ENCODE data around the gene GPRASP2.

GPRASP2 gene

GRCh38 chrX:102696306-102696705 lies 15.9 kb upstream of the GPRASP2 start:
- TF ChIP-seq EZH2phosphoT487 (conservative IDR thresholded peaks at IDR 0.05; ENCODE audit: low read length) = no peak
- TF ChIP-seq, protein P1, sequence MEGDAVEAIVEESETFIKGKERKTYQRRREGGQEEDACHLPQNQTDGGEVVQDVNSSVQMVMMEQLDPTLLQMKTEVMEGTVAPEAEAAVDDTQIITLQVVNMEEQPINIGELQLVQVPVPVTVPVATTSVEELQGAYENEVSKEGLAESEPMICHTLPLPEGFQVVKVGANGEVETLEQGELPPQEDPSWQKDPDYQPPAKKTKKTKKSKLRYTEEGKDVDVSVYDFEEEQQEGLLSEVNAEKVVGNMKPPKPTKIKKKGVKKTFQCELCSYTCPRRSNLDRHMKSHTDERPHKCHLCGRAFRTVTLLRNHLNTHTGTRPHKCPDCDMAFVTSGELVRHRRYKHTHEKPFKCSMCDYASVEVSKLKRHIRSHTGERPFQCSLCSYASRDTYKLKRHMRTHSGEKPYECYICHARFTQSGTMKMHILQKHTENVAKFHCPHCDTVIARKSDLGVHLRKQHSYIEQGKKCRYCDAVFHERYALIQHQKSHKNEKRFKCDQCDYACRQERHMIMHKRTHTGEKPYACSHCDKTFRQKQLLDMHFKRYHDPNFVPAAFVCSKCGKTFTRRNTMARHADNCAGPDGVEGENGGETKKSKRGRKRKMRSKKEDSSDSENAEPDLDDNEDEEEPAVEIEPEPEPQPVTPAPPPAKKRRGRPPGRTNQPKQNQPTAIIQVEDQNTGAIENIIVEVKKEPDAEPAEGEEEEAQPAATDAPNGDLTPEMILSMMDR (IDR thresholded peaks at IDR 0.05; ENCODE audit: insufficient read depth, low read length, poor library complexity, severe bottlenecking) = no peak
- Histone ChIP-seq H3K9ac (ENCODE audit: low read length) (no peak overlapping the region), H2AFZ (ENCODE audit: low read depth, low read length, severe bottlenecking) (no peak overlapping the region), H3K27me3 (ENCODE audit: low read length) (no peaks in the 10 kb centered on the region), H3K9me3 (ENCODE audit: insufficient read depth, low read length) (no peaks in the 10 kb centered on the region), H3K4me3 (ENCODE audit: insufficient read depth, low read length, poor library complexity, severe bottlenecking) (no peak overlapping the region), H3F3A (ENCODE audit: insufficient read depth) (no peaks in the 10 kb centered on the region), H3K4me2 (ENCODE audit: low read depth, low read length, poor library complexity, severe bottlenecking) (no peak overlapping the region), H4K20me1 (ENCODE audit: low read depth, low read length) (no peaks in the 10 kb centered on the region), H3K79me2 (ENCODE audit: insufficient read depth, low read length) (no peaks in the 10 kb centered on the region), H3K27ac (ENCODE audit: low read depth, low read length) (no peak overlapping the region), H3K9me2 (replicated peaks; ENCODE audit: insufficient read depth, low read length) (no peaks in the 10 kb centered on the region), H3K36me3 (ENCODE audit: low read length) (no peaks in the 10 kb centered on the region)

DNA sequence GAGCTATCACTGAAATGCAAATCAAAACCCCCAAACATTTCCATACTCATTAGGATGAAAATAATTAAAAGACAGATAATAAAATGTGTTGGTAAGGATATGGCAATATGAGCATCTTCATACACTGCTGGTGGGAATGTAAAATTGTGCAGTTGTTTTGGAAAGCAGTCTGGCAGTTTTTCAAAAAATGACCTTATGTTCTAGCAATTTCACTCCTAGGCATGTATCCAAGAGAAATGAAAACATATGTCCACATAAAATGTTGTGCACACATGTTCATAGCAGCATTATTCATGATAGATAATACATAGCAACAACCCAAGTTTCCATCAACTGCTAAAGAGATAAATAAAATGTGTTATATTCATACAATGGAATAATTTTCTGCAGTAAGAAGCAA lies 14.8 kb upstream of the GPRASP2 start:
- no peaks in the 10 kb centered on the region for H3K9me2 ChIP-seq (replicated peaks; ENCODE audit: insufficient read depth, low read length)
- no peaks in the 10 kb centered on the region for H3K27me3 ChIP-seq (ENCODE audit: low read length)
- no peaks in the 10 kb centered on the region for H3K79me2 ChIP-seq (ENCODE audit: insufficient read depth, low read length)
- no peak overlapping the region for H3K4me2 ChIP-seq (ENCODE audit: low read depth, low read length, poor library complexity, severe bottlenecking)
- H3K36me3 ChIP-seq (ENCODE audit: low read length) = no peaks in the 10 kb centered on the region
- no peak overlapping the region for H3K27ac ChIP-seq (ENCODE audit: low read depth, low read length)
- no peaks in the 10 kb centered on the region for H4K20me1 ChIP-seq (ENCODE audit: low read depth, low read length)
- no peaks in the 10 kb centered on the region for H3F3A ChIP-seq (ENCODE audit: insufficient read depth)
- H2AFZ ChIP-seq (ENCODE audit: low read depth, low read length, severe bottlenecking) = no peak overlapping the region
- TF ChIP-seq, protein P1 (IDR thresholded peaks at IDR 0.05; ENCODE audit: insufficient read depth, low read length, poor library complexity, severe bottlenecking) = no peak
- no peak for TF ChIP-seq EZH2phosphoT487 (conservative IDR thresholded peaks at IDR 0.05; ENCODE audit: low read length)
- H3K9ac ChIP-seq (ENCODE audit: low read length) = no peak overlapping the region
- H3K4me3 ChIP-seq (ENCODE audit: insufficient read depth, low read length, poor library complexity, severe bottlenecking) = no peak overlapping the region
- H3K9me3 ChIP-seq (ENCODE audit: insufficient read depth, low read length) = no peaks in the 10 kb centered on the region

- Histone ChIP-seq H3F3A (ENCODE audit: insufficient read depth) (no peaks in the 10 kb centered on the region), H3K4me3 (ENCODE audit: insufficient read depth, low read length, poor library complexity, severe bottlenecking) (no peak overlapping the region), H3K27ac (ENCODE audit: low read depth, low read length) (no peak overlapping the region), H3K27me3 (ENCODE audit: low read length) (no peaks in the 10 kb centered on the region), H3K4me2 (ENCODE audit: low read depth, low read length, poor library complexity, severe bottlenecking) (no peak overlapping the region), H4K20me1 (ENCODE audit: low read depth, low read length) (no peaks in the 10 kb centered on the region), H3K36me3 (ENCODE audit: low read length) (no peaks in the 10 kb centered on the region), H3K9ac (ENCODE audit: low read length) (no peak overlapping the region), H3K9me3 (ENCODE audit: insufficient read depth, low read length) (no peaks in the 10 kb centered on the region), H3K79me2 (ENCODE audit: insufficient read depth, low read length) (no peaks in the 10 kb centered on the region), H3K9me2 (replicated peaks; ENCODE audit: insufficient read depth, low read length) (no peaks in the 10 kb centered on the region), H2AFZ (ENCODE audit: low read depth, low read length, severe bottlenecking) (no peak overlapping the region)
- no peak for TF ChIP-seq EZH2phosphoT487 (conservative IDR thresholded peaks at IDR 0.05; ENCODE audit: low read length)
- TF ChIP-seq, protein P1 (IDR thresholded peaks at IDR 0.05; ENCODE audit: insufficient read depth, low read length, poor library complexity, severe bottlenecking) = no peak
Observed at GRCh38 chrX:102708900-102709299, 3.3 kb upstream of the GPRASP2 start.

DNA sequence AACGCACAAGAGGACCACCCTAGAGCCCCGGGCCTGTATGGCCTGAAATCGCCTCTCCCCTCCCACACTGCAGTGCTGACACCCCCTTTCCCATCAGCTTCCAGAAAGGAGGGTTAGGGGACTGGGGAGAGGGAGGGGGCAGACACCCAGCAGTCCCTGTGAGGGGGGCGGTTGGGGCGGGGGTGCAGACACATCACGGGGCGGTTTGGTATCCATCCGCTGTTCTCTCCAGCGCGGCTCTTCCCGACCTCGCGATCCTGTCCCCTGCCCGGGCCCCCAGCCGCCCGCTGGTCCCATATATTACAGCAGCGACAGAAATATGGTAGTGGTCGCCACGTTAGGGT lies 404 bp upstream of the GPRASP2 start:
- Histone ChIP-seq H3K9ac (ENCODE audit: low read length) (no peak overlapping the region), H2AFZ (ENCODE audit: low read depth, low read length, severe bottlenecking) (no peak overlapping the region), H4K20me1 (ENCODE audit: low read depth, low read length) (no peaks in the 10 kb centered on the region), H3F3A (ENCODE audit: insufficient read depth) (no peaks in the 10 kb centered on the region), H3K27me3 (ENCODE audit: low read length) (no peaks in the 10 kb centered on the region), H3K79me2 (ENCODE audit: insufficient read depth, low read length) (no peaks in the 10 kb centered on the region), H3K9me2 (replicated peaks; ENCODE audit: insufficient read depth, low read length) (no peaks in the 10 kb centered on the region), H3K4me3 (ENCODE audit: insufficient read depth, low read length, poor library complexity, severe bottlenecking) (no peak overlapping the region), H3K36me3 (ENCODE audit: low read length) (no peaks in the 10 kb centered on the region), H3K27ac (ENCODE audit: low read depth, low read length) (no peak overlapping the region), H3K9me3 (ENCODE audit: insufficient read depth, low read length) (no peaks in the 10 kb centered on the region), H3K4me2 (ENCODE audit: low read depth, low read length, poor library complexity, severe bottlenecking) (no peak overlapping the region)
- no peak for TF ChIP-seq EZH2phosphoT487 (conservative IDR thresholded peaks at IDR 0.05; ENCODE audit: low read length)
- TF ChIP-seq, protein P1 (IDR thresholded peaks at IDR 0.05; ENCODE audit: insufficient read depth, low read length, poor library complexity, severe bottlenecking) = no peak
